IPS DF 4.7 (cell line): ENCODE data around the gene CHID1.

Source experiments
- DNase-seq: peaks from one replicate; pipeline ENCODE4 v3.0.0-alpha.2; 2013; ENCODE audit warnings: low spot score; ENCODE audit errors: extremely low read depth

CHID1 gene

DNA sequence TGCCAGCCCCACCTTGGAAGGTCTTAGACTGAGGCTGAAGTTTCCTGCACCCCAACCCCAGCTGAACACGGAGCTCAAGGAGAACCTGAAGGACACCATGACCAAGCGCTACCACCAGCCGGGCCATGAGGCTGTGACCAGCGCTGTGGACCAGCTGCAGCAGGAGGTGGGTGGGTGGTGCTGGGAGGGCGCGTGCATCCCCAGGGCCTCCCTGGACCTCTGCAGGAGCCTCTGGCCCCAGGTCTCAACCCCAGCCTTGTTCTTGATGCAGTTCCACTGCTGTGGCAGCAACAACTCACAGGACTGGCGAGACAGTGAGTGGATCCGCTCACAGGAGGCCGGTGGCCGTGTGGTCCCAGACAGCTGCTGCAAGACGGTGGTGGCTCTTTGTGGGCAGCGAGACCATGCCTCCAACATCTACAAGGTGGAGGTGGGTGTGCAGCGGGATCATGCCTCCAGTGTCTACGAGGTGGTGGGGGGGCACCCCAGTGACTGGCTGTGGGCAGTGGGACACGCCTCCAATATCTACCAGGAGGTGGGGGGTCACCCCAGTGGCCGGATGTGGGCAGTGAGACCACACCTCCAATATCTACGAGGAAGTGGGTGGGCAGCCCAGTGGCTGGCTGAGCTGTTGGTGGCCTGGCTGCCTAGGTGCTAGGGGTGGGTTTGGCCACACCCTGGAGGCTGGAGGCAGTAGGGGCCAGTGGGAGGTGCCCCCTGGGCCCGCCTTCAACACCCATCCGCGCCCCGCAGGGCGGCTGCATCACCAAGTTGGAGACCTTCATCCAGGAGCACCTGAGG, 73.2 kb downstream of the CHID1 start:
- no peak for DNase-seq

DNA sequence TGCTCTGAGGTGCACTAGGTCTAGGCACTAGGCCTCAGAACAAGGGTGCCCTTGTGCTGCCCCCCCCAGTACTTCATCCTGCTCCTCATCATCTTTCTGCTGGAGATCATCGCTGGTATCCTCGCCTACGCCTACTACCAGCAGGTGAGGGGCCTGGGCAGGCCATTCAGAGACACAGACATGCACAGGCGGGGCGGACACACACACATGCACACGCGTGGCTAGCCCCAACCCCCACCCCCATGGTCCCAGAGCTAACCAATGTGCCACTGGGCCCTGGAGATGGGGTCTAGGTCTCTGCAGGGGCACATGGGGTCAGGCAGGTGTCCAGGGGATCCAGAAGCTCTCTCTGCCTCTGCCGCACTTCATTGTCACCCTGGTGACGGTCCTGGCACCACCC, 73.9 kb downstream of the CHID1 start:
- DNase-seq = no peak

DNA sequence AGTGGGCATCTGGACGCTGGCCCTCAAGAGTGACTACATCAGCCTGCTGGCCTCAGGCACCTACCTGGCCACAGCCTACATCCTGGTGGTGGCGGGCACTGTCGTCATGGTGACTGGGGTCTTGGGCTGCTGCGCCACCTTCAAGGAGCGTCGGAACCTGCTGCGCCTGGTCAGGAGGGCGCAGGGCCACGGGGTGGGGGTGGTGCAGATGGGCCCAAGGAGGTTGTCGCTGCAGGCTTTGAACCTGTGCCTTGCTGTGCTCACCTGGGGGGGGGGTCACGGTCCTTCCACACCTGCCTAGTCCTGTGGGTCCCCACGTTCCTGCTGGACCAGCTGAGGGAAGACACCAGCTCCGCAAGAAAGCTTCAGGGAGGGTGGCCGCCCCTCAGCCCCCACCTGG, 74.3 kb downstream of the CHID1 start:
- no peak for DNase-seq

DNA sequence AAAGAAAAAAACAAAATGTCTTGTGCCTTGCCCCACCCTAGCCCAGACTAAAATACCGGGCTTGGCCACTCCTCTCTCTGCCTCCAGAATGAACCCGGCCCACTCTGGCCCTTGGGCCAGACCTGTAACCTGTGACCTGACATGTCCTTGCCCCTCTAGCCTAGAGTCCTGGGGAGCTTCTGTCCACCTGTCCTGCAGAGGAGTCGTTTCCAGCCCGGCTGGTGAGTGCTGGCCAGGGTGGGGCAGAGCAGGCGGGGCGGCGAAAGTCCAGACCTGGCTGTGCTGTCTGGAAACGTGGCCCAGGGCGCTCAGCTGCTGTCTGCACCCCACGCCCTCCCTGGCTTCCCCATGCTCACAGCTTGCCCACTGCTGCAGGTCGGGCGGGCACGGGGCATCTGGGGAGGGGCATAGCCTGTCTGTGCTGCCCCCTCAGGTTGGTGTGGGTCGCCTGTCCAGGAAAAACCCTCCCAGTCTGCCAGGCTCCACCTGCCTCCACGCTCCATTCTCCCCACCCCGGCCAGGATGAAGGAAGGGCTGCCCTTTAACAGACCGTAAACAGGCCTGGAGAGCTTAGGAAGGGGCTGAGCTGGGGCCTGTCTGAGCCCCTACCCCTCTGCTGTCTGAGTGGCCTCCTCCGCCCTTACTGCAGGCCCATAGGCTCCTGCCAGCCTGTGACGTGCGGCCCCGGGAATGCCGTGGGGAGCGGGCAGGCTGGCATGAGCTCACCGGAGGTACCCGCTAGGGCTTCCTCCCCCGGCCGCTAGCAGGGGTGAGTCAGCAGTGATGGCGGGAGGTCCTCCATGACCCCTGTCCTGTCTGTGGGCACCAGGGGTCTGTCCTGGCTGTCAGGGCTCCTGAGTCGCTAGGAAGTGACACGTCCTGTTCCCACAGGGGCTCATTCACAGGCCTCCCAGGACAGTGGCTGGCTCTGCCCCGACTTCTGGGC, 76.0 kb downstream of the CHID1 start:
- no peak for DNase-seq

DNA sequence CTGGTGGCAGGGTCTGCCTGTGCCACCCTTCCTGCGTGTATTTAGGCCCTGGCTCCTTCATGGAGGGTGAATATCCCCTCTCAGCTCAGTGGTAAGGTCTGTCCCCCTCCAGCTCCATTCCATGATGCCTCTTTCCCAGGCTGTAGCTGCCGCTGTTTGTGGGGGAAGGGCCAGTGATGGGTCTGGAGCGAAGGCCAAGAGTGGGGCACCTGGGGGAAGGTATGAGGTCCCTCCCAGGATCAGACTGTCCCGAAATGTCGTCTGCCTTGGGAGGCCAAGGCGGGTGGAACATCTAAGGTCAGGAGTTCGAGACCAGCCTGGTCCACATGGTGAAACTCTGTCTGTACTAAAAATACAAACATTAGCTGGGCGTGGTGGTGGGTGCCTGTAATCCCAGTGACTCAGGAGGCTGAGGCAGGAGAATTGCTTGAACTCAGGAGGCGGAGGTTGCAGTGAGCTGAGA, 76.7 kb downstream of the CHID1 start:
- no peak for DNase-seq

DNA sequence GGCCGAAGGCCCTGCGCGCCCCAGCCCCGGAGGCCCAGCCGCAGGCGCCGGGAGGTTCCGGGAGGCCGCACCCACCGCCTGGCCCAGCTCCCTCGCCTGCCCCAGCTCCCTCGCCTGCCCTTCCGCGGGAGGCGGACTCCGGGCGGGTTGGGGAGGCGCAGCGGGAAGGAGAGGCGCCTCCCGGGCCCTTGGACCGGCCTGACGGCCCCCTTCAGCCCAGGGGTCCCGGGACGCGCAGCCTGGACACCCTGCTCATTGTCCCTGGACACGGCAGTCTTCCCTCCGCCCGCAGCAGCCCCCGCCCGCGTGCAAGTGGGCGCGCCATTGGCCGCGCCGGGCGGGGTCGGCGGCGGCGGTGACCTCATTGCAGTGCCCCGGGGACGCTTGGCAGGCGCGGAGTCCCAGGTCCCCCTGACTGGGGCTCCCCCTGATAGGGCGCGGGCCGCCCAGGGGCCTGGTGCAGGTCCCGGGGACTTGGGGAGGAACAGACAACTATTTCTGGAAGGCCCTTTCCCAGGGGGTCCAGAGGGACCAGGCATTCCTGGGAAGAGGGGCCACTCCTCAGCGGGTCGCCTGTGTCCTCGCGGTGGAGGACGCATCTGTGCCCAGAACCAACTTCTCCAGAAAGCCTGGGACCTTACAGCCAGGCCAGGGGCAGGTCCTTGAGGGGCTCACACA, 77.4 kb downstream of the CHID1 start:
- no peak for DNase-seq

DNA sequence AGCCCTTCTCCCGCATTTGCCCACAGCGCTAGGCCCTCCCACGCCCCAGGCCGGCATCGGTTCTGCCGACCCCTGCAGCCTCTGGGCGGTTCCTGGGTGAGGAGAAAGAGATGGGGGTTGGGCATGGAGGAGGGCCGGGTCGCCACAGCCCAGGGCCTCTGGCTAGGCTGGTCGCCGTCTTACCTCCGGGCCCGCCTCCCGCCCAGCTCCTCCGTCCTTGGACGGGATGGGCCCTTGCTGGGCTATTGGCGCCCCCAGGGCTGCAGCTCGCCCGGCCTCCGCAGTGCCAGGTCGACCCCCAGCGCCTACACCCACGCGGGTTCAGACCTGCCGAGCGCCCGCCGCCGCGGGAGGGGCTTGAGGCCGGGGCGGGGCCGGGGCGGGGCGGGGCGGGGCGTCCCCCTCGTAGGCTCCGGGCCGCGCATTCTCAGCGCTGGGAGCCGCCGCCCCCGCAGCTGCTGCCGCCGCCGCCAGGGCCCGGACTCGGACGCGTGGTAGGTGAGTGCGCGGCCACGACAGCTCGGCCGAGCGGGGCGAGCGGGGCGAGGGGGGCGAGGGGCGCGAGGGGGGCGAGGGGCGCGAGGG, 78.0 kb downstream of the CHID1 start, which contains the start of gene CD151:
CD151 (plus strand) TSS at position 424 of the 585 bp plus-strand sequence. CDS start 3,118 bp downstream, outside the sequence.
- no peak for DNase-seq

DNA sequence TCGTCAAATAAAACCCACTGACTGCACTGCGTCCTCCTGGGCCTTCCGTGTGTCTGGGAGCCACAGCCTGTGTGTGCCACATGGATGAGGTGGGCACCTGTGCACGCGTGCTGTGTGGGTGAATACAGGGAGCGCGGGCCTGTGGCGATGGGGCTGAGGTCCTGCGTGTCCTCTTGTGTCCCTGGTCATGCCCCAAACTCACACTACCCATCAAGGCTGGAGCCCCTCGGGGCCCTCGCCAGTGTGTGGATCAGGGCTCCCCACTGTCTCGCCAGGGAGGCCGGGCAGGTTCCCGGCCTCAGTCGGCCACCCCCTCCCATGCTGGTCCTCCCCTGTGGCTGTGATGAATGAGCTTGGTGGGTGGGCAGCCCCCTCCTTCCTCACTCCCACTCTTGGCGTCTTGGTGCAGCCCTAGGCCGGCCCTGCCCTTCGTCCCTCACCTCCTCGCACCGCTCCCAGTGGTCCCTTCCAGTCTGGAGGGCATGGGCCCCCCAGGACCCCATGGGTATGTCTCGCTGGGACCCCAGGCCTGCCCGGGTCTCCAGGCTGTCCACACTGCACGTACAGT, 78.6 kb downstream of the CHID1 start:
- no peak for DNase-seq

DNA sequence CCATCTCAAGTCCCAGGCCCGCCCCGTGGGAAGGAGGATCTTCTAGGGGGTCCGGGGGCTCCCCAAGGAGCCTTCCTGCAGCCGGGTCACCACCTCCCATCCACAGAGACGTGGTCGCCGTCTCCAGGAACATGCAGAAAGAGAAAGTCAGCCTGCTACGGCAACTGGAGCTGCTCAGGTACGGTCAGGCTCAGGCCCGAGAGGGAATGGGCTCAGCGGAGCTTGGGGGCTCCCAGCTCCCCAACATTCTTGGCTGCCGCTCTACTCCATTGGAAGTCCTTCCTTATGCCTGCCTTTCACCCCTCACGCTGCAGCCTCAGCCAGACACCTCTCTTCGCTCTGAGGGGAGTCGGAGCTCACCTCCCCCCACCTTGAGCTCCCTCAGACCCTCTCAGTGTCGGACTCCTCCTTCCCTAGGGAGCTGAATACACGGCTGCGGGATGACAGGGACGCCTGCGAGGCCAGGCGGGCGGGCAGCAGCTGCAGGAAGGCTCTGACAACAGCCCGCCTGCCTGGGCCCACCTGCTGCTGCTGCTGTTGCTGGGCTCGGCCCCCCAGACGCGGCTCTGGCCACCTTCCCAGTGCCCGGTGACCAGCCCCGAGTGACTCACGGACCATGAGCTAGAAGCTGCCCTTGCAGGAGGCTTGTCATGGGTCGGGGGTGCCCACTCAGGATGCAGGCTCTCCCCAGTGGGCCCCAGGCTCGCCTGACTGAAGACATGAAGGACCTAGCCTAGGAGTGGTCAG, 79.3 kb downstream of the CHID1 start:
- DNase-seq = no peak

DNA sequence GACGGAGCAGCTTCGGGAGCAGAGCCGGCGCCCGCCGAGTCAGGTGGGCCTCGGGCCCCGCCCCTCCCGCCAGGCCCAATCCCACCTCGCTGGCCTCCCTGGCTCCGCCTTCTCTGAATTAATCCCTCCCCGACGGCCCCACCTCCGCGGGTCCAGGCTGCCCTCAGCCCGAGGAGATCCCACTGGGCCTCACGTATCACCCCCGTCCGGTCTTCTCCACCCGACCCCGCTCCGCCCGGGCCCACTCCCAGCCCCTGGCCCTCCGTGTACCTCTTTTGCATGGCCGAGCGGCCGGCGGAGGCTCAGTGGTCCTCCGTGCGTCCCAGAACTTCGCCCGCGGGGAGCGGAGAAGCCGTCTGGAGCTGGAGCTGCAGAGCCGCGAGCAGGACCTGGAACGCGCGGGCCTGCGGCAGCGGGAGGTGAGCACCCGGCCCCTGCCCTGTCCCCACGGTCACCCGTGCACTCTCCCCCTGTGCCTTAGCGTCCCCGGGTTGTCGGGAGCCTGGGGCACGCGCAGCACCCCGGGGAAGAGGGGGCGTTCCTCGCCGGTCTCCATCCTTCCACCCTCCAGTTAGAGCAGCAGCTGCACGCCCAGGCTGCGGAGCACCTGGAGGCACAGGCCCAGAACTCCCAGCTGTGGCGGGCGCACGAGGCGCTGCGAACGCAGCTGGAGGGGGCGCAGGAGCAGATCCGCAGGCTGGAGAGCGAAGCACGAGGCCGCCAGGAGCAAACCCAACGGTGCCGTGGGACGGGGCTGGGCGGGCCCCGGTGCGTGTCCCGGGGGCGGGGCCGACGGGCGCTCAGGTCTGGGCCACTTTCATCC, 80.1 kb downstream of the CHID1 start:
- no peak for DNase-seq

DNA sequence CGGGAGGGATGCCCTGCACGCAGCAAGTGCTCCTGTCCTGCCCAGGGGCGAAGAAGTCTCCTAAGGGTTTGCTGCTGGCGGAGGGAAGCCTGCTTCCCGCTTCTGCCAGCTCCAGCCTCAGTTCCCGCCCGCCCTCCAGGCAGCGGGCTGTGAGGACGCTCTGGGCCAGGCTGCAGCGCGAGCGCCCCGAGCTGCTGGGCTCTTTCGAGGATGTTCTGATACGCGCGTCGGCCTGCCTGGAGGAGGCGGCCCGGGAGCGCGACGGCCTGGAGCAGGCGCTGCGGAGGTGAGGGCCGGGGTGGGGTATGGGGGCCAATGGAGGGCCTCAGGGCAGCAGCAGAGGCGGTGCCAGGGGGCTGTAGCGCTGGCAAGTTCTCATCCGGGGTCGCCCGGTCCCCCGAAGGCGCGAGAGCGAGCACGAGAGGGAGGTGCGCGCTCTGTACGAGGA, 80.7 kb downstream of the CHID1 start:
- no peak for DNase-seq

DNA sequence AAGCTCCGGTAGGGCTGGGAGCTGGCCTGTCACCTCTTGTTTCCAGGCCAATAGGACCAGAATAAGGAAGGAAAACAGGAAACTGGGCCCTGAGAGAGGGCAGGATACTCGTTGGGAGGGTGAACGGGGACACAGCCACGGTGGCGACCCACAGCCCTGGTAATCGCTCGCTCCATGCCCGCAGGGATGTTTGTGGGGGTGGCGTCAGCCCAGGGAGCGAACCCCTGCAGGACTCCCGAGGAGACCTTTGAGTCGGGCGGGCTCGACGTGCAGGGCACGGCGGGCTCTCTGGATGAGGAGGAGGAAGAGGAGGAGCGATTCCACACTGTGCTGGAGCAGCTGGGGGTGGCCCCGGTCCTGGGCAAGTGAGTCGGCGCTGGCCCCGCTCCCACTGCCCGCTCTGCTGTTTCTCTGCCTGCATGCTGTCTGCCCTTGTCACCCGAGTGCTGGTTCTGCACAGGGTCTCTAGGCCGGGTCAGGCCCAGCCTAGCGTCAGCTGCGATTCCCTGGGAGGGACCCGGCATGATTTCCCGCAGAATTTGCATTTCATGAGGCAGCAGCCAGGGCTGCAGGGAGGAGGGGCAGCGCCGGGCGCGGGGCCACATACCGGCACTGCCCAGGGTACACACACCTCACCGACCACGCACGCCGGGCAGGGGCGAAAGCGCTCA, 81.3 kb downstream of the CHID1 start:
- no peak for DNase-seq

DNA sequence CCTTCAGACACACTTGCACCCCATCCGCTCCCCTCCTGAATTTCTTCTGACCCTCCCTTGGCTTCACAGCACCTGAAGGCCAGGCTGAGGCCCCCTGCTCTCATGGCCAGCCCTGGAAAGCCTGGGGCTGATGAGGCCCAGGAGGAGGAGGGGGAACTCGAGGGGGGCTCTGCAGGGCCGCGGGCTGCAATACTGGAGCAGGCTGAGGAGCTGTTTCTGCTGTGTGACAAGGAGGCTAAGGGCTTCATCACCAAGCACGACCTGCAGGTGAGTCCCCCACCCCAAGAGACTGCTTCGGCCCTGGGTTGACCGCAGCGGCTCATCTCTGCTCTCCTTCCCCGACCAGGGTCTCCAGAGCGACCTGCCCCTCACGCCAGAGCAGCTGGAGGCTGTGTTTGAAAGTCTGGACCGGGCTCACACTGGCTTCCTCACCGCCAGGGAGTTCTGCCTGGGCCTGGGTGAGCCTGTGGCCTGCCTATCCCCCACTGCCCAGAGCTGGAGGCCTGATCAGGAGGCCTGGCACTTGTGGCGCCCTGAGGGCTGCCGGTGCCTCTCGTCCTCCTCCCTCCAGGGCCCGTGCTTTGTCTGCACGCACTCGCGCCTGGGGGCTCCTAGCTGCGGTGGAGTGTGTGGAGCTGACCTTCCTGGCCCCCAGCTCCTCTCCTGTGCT, 82.0 kb downstream of the CHID1 start:
- no peak for DNase-seq

DNA sequence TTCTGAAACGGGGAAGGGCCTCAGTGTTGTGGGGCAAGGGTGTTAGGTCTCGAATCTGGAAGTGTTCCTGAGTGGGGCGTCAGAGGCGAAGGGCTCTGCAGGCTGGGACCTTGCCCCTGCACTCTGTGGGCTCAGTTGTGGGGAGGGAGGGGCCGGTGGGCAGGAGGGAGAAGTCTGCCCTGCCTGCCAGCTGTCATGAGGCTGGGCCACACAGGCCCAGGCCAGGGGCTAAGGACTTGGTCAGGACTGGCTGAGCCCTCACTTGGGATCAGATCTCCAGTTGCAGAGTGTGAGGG, 82.8 kb downstream of the CHID1 start, which contains the start of gene CRACR2B:
CRACR2B (plus strand) TSS at position 23 of the 296 bp plus-strand sequence. CDS start 689 bp downstream, outside the sequence.
- no peak for DNase-seq

DNA sequence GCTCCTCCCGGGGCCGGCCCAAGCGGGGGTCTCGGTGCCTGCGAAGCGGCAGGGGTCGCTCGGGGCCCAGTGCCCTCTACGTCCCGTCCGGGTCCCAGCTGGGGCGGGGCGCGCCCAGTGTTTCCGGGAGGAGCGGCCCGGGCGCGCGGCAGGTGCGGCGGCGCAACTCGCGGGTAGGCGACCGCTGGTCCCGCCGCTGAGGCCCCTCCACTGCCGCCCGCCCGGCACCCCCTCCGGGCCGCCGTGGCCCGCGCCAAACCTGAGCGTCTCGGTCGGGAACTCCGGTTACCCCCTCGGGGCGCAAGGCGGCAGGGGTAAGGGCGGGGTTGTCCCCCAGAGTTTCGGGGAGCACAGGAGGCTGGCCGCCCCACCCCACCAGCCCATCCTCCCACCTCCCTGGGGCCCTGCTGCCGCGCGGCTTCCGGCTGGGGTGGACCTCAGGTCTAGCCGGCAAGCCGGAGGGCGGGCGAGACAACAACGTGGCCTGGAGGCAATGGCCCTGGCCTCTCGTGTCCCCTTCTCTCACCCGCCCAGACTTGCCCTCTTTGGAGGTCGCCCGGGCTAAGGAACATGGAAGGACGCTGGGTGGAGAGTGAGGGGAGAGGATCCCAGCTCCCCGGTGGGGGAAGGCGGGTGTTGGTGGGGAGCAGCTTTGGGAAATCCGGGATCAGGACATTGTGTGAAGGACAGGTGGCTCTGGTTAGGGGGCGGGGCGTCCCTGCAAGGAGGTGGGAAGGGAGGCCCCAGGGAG, 83.3 kb downstream of the CHID1 start:
- no peak for DNase-seq

DNA sequence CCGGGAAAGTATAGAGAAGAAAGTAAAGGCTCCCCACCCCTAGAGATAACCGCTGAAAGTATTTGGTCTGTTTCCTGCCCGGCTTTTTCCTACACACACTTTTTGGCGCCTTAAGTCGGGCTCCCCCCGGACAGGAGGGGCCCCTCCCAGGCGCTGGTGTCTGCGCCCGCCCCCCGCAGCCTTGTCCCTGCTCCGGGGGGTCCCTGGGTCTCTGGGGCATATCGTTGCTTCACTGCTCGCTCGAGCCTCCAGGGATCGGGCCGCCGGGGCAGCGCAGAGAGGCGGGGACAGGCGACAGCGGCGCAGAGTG, 83.8 kb downstream of the CHID1 start:
- no peak for DNase-seq

DNA sequence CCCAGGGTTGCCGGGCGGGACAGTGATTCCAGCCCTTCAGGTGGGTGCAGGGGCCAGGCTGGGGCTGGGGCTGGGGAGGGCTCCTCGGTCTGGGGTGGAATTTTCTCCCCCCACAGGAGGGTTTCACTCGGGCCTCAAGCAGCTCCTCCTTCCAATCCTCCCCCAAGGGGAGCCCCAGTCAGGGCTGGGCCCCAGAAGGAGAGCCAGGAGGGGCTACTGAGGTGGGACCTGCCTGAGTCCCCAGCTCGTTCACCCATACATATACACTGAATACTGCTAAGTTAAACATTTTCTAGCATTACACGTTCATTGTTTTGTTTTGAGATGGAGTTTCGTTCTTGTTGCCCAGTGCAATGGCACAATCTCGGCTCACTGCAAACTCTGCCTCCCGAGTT, 84.4 kb downstream of the CHID1 start:
- DNase-seq = no peak
